Endothelial cell of umbilical vein (primary cell): Measurements from ENCODE around the gene CDC42EP4. TPM values are rescaled to one million over a fixed set of nuclear protein-coding genes. Genes with fewer than 3 reads are reported as not detected.

ENCODE experiments used
- BruUV-seq: library from RNA; stranded (reverse); fragments of 400-500 nt; replicated peaks from 2 replicates; lab custom pipeline; 2021; lab: Mats Ljungman, UMichigan
- CTCF ChIA-PET: fragments of 300-600, 350-600 bp; sonication (Branson Sonifier 250); formaldehyde crosslinking; loops from one replicate; lab custom pipeline; 2021; ENCODE audit warnings: antibody characterized with exemption, inconsistent platforms; lab: Charles Lee
- POLR2A ChIA-PET: fragments of 300-600, 350-600 bp; sonication (Branson Sonifier 250); formaldehyde crosslinking; loops from one replicate; lab custom pipeline; 2021; ENCODE audit warnings: antibody characterized with exemption, inconsistent platforms; lab: Charles Lee
- DNase-seq: peaks from one replicate; pipeline ENCODE4 v3.0.0-alpha.2; 2011; ENCODE audit warnings: low read depth, low spot score
- FAIRE-seq: peaks from 2 replicates; lab custom pipeline; 2011; peaks lifted over from hg19 to GRCh38; lab: Jason Lieb, UNC
- H2AFZ ChIP-seq: 2 replicates; pipeline ENCODE4 v1.6.0; 2012; ENCODE audit warnings: low read depth, low read length, control low read depth, inconsistent platforms
- H3K27ac ChIP-seq: 2 replicates; pipeline ENCODE4 v1.5.1; 2011; ENCODE audit warnings: low read depth, mild to moderate bottlenecking, control low read depth, low read length, moderate library complexity; ENCODE audit not compliant: insufficient read depth
- H3K27me3 ChIP-seq, 2 experiments: 2 replicates each; pipeline versions ENCODE4 v1.6.0 to v1.6.1; 2011; ENCODE audit warnings: low read length in 2 of 2, mixed read lengths in 1 of 2; ENCODE audit not compliant: control insufficient read depth in 2 of 2, insufficient read depth in 2 of 2
- H3K36me3 ChIP-seq, 2 experiments: 2 replicates in 1 of 2; 3 replicates in 1 of 2; pipeline ENCODE4 v1.5.1; 2011; ENCODE audit warnings: low read length in 2 of 2, mild to moderate bottlenecking in 1 of 2, moderate library complexity in 1 of 2; ENCODE audit not compliant: control insufficient read depth in 2 of 2, insufficient read depth in 2 of 2; ENCODE audit errors: extremely low read depth in 1 of 2
- H3K4me1 ChIP-seq: 3 replicates; pipeline ENCODE4 v1.5.1; 2011; ENCODE audit warnings: mild to moderate bottlenecking, low read length; ENCODE audit not compliant: control insufficient read depth, insufficient read depth; ENCODE audit errors: extremely low read depth
- H3K4me2 ChIP-seq: 2 replicates; pipeline ENCODE4 v1.6.1; 2011; ENCODE audit warnings: low read length, control low read depth, mixed read lengths; ENCODE audit not compliant: insufficient read depth
- H3K4me3 ChIP-seq, 3 experiments: fragments of 200-600 bp in 1 of 3; sonication (generic), shearing (Covaris generic) in 1 of 3; replicated peaks in 1 of 3; 2 replicates each; pipeline ENCODE4 v1.5.1; 2011 to 2016; ENCODE audit warnings: control low read depth in 3 of 3, low read length in 3 of 3, mild to moderate bottlenecking in 2 of 3, inconsistent platforms in 1 of 3, low read depth in 1 of 3, moderate library complexity in 1 of 3; ENCODE audit not compliant: insufficient read depth in 1 of 3
- H3K79me2 ChIP-seq: 2 replicates; pipeline ENCODE4 v1.6.0; 2012; ENCODE audit warnings: low read length, inconsistent platforms; ENCODE audit not compliant: control insufficient read depth, insufficient read depth
- H3K9ac ChIP-seq: replicated peaks from 2 replicates; pipeline ENCODE3; 2011; ENCODE audit warnings: low read length, control low read depth; ENCODE audit not compliant: insufficient read depth; ENCODE audit errors: extremely low read depth
- H3K9me1 ChIP-seq: replicated peaks from 3 replicates; pipeline ENCODE4 v1.6.0; 2011; ENCODE audit warnings: mild to moderate bottlenecking, low read length; ENCODE audit not compliant: control insufficient read depth, insufficient read depth; ENCODE audit errors: extremely low read depth
- H3K9me3 ChIP-seq: replicated peaks from 2 replicates; pipeline ENCODE4 v1.5.1; 2012; ENCODE audit warnings: low read length, inconsistent platforms; ENCODE audit not compliant: control insufficient read depth, insufficient read depth
- H4K20me1 ChIP-seq: replicated peaks from 2 replicates; pipeline ENCODE3; 2011; ENCODE audit warnings: mild to moderate bottlenecking, low read length; ENCODE audit not compliant: control insufficient read depth, insufficient read depth; ENCODE audit errors: extremely low read depth
- EZH2 ChIP-seq: IDR thresholded peaks from 2 replicates; pipeline ENCODE4 v1.6.1; 2012; ENCODE audit warnings: borderline replicate concordance, low read depth, mild to moderate bottlenecking, moderate library complexity, low read length, inconsistent platforms; ENCODE audit not compliant: severe bottlenecking
- FOS ChIP-seq: IDR thresholded peaks from 2 replicates; pipeline ENCODE4 v1.6.1; 2011; ENCODE audit warnings: mild to moderate bottlenecking, low read length, moderate library complexity, borderline replicate concordance; ENCODE audit not compliant: insufficient read depth
- GATA2 ChIP-seq: IDR thresholded peaks from 2 replicates; pipeline ENCODE4 v1.7.0; 2011; ENCODE audit warnings: low read depth, mild to moderate bottlenecking, moderate library complexity, mixed read lengths, low read length; ENCODE audit not compliant: insufficient read length, insufficient read depth
- JUN ChIP-seq: IDR thresholded peaks from 2 replicates; pipeline ENCODE4 v1.6.1; 2011; ENCODE audit warnings: borderline replicate concordance, low read depth; ENCODE audit not compliant: insufficient read length, insufficient read depth
- MYC ChIP-seq: IDR thresholded peaks from one replicate; pipeline ENCODE4 v1.6.1; 2011; ENCODE audit warnings: mild to moderate bottlenecking, low read depth, low read length
- POLR2A ChIP-seq: IDR thresholded peaks from 2 replicates; pipeline ENCODE4 v1.6.1; 2012; ENCODE audit warnings: low read depth, mild to moderate bottlenecking, control low read depth, low read length
- POLR2AphosphoS5 ChIP-seq: IDR thresholded peaks from 2 replicates; pipeline ENCODE4 v1.6.1; 2012; ENCODE audit warnings: low read depth, mild to moderate bottlenecking, control low read depth, low read length, moderate library complexity; ENCODE audit not compliant: insufficient read depth
- dilution Hi-C: fragments of 300-500 bp; cut with MboI; formaldehyde crosslinking; loops from one replicate; pipeline ENCODE4 v1.15.0; 2019; ENCODE audit warnings: low sequenced_read_pairs; ENCODE audit not compliant: extremely low pct_ligation_motif_present
- intact Hi-C: fragments of 100-400 bp; cut with micrococcal nuclease; formaldehyde crosslinking; loops from one replicate; pipeline ENCODE4 v1.10.0; 2022
- polyA plus RNA-seq, 4 experiments: library from polyadenylated mRNA; depleted of rRNA in 3 of 4; stranded (reverse) in 3 of 4; unstranded in 1 of 4; fragments of >200 nt; gene quantifications; 2 replicates each; pipeline versions ENCODE4 v1.2.1 to v1.2.3, GENCODE V29; 2011 to 2012; ENCODE audit warnings: missing spikeins in 1 of 4
- total RNA-seq: library from RNA; stranded (reverse); gene quantifications from 2 replicates; pipeline ENCODE4 v1.2.3, GENCODE V29; 2021
- TF ChIP-seq, protein P1 (sequence below), 2 donors: IDR thresholded peaks; 1 replicate in 1 of 2; 2 replicates in 1 of 2; pipeline ENCODE4 v1.5.1; 2011; ENCODE audit warnings: low read length in 2 of 2, mild to moderate bottlenecking in 2 of 2, moderate library complexity in 2 of 2, control low read depth in 1 of 2, inconsistent platforms in 1 of 2, low read depth in 1 of 2; ENCODE audit not compliant: insufficient read depth in 1 of 2; ENCODE audit errors: extremely low read depth in 1 of 2
- TF ChIP-seq, protein P2 (sequence below): IDR thresholded peaks from 2 replicates; pipeline ENCODE4 v1.6.1; 2011; ENCODE audit not compliant: insufficient read depth, insufficient read length

Gene CDC42EP4
- total and polyA plus RNA-seq, 2 donors (not counting 3 experiments of a cell fraction or from before 2014, with no cell fraction given) = 11.4 to 19.6 TPM

DNA sequence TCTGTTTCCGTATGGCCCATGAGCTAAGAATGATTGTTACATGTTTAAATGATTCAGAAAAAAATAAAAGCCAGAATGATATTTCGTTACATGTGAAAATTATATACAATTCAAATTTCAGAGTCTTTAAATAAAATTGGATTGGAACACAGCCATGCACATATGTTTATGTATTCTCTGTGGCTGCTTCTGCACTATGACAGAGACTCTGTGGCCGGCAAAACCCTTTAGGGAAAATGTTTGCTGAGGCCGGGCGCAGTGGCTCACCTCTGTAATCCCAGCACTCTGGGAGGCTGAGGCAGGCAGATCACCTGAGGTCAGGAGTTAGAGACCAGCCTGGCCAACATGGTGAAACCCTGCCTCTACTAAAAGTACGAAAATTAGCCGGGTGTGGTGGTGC, 15.9 kb upstream of the CDC42EP4 start:
- BruUV-seq = no TSS peak
- Histone ChIP-seq H3K9ac (no peak overlapping the region), H3K4me1 (no peaks in the 10 kb centered on the region), H2AFZ (no peak overlapping the region), H3K4me3 (no peak overlapping the region), H3K79me2 (no peaks in the 10 kb centered on the region), H4K20me1 (no peaks in the 10 kb centered on the region), H3K27ac (no peak overlapping the region), H3K36me3 (no peaks in the 10 kb centered on the region), H3K4me2 (no peak overlapping the region), H3K27me3 (peaks cover 0 to 2% of the 10 kb centered on the region in 2 experiments), H3K9me3 (no peaks in the 10 kb centered on the region), H3K9me1 (no peaks in the 10 kb centered on the region)
- dilution Hi-C loops (no loop called here), intact Hi-C loops (no loop called here)
- CTCF ChIA-PET = no interaction called here
- FAIRE-seq = no peak
- TF ChIP-seq POLR2AphosphoS5 (no peak), EZH2 (no peak), GATA2 (no peak), MYC (no peak)
- DNase-seq = no peak
- POLR2A ChIA-PET = no interaction called here

DNA sequence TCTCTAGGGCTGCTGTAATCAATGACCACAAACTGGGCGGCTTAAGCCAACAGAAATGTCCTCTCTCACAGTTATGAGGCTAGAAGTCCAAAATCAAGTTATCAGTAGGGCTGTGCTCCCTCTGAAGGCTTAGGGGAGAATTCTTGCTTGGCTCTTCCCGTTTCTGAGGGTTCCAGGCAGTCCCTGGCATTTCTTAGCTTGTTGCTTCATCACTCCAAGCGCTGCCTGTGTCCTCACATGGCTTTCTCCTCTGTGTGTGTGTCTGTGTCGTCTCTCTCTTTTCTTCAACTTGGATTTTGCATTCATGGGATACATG, 13.7 kb upstream of the CDC42EP4 start:
- Histone ChIP-seq H3K4me2 (no peak overlapping the region), H2AFZ (no peak overlapping the region), H3K9me1 (no peaks in the 10 kb centered on the region), H3K4me3 (no peak overlapping the region), H3K9ac (no peak overlapping the region), H3K36me3 (no peaks in the 10 kb centered on the region), H3K27ac (no peak overlapping the region), H4K20me1 (no peaks in the 10 kb centered on the region), H3K9me3 (no peaks in the 10 kb centered on the region), H3K4me1 (no peaks in the 10 kb centered on the region), H3K27me3 (peaks cover 0 to 5% of the 10 kb centered on the region in 2 experiments), H3K79me2 (no peaks in the 10 kb centered on the region)
- ChIA-PET POLR2A (no interaction called here), CTCF (no interaction called here)
- FAIRE-seq = no peak
- intact Hi-C loops = no loop called here
- DNase-seq = no peak
- dilution Hi-C loops = no loop called here
- TF ChIP-seq FOS = no peak
- TF ChIP-seq, protein P1, sequence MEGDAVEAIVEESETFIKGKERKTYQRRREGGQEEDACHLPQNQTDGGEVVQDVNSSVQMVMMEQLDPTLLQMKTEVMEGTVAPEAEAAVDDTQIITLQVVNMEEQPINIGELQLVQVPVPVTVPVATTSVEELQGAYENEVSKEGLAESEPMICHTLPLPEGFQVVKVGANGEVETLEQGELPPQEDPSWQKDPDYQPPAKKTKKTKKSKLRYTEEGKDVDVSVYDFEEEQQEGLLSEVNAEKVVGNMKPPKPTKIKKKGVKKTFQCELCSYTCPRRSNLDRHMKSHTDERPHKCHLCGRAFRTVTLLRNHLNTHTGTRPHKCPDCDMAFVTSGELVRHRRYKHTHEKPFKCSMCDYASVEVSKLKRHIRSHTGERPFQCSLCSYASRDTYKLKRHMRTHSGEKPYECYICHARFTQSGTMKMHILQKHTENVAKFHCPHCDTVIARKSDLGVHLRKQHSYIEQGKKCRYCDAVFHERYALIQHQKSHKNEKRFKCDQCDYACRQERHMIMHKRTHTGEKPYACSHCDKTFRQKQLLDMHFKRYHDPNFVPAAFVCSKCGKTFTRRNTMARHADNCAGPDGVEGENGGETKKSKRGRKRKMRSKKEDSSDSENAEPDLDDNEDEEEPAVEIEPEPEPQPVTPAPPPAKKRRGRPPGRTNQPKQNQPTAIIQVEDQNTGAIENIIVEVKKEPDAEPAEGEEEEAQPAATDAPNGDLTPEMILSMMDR (IDR thresholded peaks at IDR 0.05; ENCODE audit: extremely low read depth in 1 of 2, insufficient read depth in 1 of 2, low read depth in 1 of 2, low read length in 2 of 2) = no peak
- TF ChIP-seq EZH2 = no peak
- TF ChIP-seq, protein P2, sequence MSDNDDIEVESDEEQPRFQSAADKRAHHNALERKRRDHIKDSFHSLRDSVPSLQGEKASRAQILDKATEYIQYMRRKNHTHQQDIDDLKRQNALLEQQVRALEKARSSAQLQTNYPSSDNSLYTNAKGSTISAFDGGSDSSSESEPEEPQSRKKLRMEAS = no peak
- TF ChIP-seq POLR2A = no peak
- TF ChIP-seq JUN = no peak
- TF ChIP-seq GATA2 = no peak
- BruUV-seq = no TSS peak
